Measurements from ENCODE around the gene ADAMTS2. TPM values are rescaled to one million over a fixed set of nuclear protein-coding genes. Genes with fewer than 3 reads are reported as not detected.
"Not testable (repeated sequence)": the region's sequence is repeated elsewhere in the genome, so short reads cannot be mapped to it uniquely, and the experiment has no call there.

The ADAMTS2 gene
- total and polyA plus RNA-seq, 3 donors from 2014 or later = 10.9 to 19.8 (median 13.6) TPM

GRCh38 chr5:179217956-179218942 lies 127.0 kb downstream of the ADAMTS2 start:
- no peak for TF ChIP-seq POLR2A (IDR thresholded peaks at IDR 0.05)
- TF ChIP-seq CTCF (IDR thresholded peaks at IDR 0.05) = no peak
- H3K4me3 ChIP-seq = no peak overlapping the region
- intact Hi-C loops (cut with DNase I; ENCODE audit: low total_unique reads) = no loop called here
- no peaks in the 10 kb centered on the region for H3K36me3 ChIP-seq (ENCODE audit: low read depth, missing control alignments)
- H3K4me1 ChIP-seq = no peaks in the 10 kb centered on the region
- WGBS, 2 donors = 60 to 72% methylated on average over 10 to 16 of the region's 16 CpGs
- no peaks in the 10 kb centered on the region for H3K9me3 ChIP-seq
- H3K27me3 ChIP-seq = no peaks in the 10 kb centered on the region
- DNase-seq = no peak
- H3K27ac ChIP-seq = no peak overlapping the region

- H3K9me3 ChIP-seq = no peaks in the 10 kb centered on the region
- WGBS, 2 donors = 79 to 88% methylated on average over 3 of the region's 3 CpGs
- no peaks in the 10 kb centered on the region for H3K27me3 ChIP-seq
- H3K4me3 ChIP-seq = no peak overlapping the region
- H3K36me3 ChIP-seq (ENCODE audit: low read depth, missing control alignments) = no peaks in the 10 kb centered on the region
- no peak overlapping the region for H3K27ac ChIP-seq
- DNase-seq = no peak
- TF ChIP-seq POLR2A (IDR thresholded peaks at IDR 0.05) (no peak), CTCF (IDR thresholded peaks at IDR 0.05) (no peak)
- H3K4me1 ChIP-seq = no peaks in the 10 kb centered on the region
- intact Hi-C loops (cut with DNase I; ENCODE audit: low total_unique reads) = no loop called here
Observed at GRCh38 chr5:179217356-179217755, 127.9 kb downstream of the ADAMTS2 start.

- H3K27me3 ChIP-seq; H3K36me3 ChIP-seq (ENCODE audit: low read depth, missing control alignments); H3K4me3 ChIP-seq; H3K9me3 ChIP-seq; DNase-seq; intact Hi-C loops (cut with DNase I; ENCODE audit: low total_unique reads); H3K4me1 ChIP-seq; H3K27ac ChIP-seq: not testable (repeated sequence)
- 91 to 92% methylated on average over 8 to 18 of the region's 18 CpGs for WGBS, 2 donors
Observed at GRCh38 chr5:179216381-179216780, 128.9 kb downstream of the ADAMTS2 start.

GRCh38 chr5:179215576-179215975 lies 129.7 kb downstream of the ADAMTS2 start:
- 67 to 75% methylated on average over 2 of the region's 2 CpGs for whole genome bisulfite sequencing, 2 donors
- intact Hi-C loops (cut with DNase I; ENCODE audit: low total_unique reads) = no loop called here
- H3K9me3 ChIP-seq = no peaks in the 10 kb centered on the region
- TF ChIP-seq CTCF (IDR thresholded peaks at IDR 0.05) = no peak
- TF ChIP-seq POLR2A (IDR thresholded peaks at IDR 0.05) = no peak
- H3K4me3 ChIP-seq = no peak overlapping the region
- no peak for DNase-seq
- no peak overlapping the region for H3K27ac ChIP-seq
- H3K27me3 ChIP-seq = no peaks in the 10 kb centered on the region
- no peaks in the 10 kb centered on the region for H3K36me3 ChIP-seq (ENCODE audit: low read depth, missing control alignments)
- H3K4me1 ChIP-seq = no peaks in the 10 kb centered on the region

- H3K27ac ChIP-seq = no peak overlapping the region
- TF ChIP-seq POLR2A (IDR thresholded peaks at IDR 0.05) = no peak
- no peaks in the 10 kb centered on the region for H3K27me3 ChIP-seq
- WGBS, 2 donors = 85 to 86% methylated on average over 7 of the region's 7 CpGs
- DNase-seq = no peak
- intact Hi-C loops (cut with DNase I; ENCODE audit: low total_unique reads) = no loop called here
- no peak overlapping the region for H3K4me3 ChIP-seq
- no peaks in the 10 kb centered on the region for H3K4me1 ChIP-seq
- no peaks in the 10 kb centered on the region for H3K9me3 ChIP-seq
- H3K36me3 ChIP-seq (ENCODE audit: low read depth, missing control alignments) = no peaks in the 10 kb centered on the region
Observed at GRCh38 chr5:179214678-179215077, 130.6 kb downstream of the ADAMTS2 start.
